ENCODE results near the gene SERHL2.
A peak's percentile ranks its signal among the peaks of the same experiment; 100 is the strongest.
"Not testable (repeated sequence)": the region's sequence is repeated elsewhere in the genome, so short reads cannot be mapped to it uniquely, and the experiment has no call there.

SERHL2 gene

DNA sequence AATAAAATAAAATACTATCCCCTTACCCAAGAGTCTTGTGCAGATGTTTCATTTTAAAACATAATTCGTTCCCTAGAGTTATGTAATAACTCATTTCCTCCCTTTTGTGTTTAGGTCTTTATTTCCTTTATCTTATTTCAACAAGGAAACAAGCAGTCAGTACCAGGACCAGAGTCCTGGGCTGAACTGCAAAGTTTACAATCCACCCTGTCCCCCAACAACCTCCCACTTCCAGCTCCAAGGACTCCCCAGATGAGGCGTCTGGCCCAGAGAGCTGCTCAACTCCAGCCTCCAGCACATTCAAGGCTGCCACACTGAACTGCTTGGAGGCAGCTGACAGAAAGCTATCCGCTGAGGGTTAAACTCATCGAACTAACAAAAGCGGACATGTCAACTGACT, 56.4 kb downstream of the SERHL2 start:
- no peak for DNase-seq

GRCh38 chr22:42611051-42611450, 57.3 kb downstream of the SERHL2 start:
- no peak for DNase-seq

GRCh38 chr22:42612336-42612735, 58.6 kb downstream of the SERHL2 start:
- DNase-seq = no peak

- no peak for DNase-seq
These were observed 60.1 kb downstream of the SERHL2 start for GRCh38 chr22:42613872-42614301.

GRCh38 chr22:42614312-42615091, 60.7 kb downstream of the SERHL2 start, which contains the start of gene POLDIP3:
POLDIP3 (minus strand) TSS chr22:42614883; CDS start chr22:42614857, 26 bp downstream.
- DNase-seq = peak; percentile 96 to 99 (median 98)

- DNase-seq = peak; percentile 49 to 85 (median 68)
These were observed 61.5 kb downstream of the SERHL2 start for GRCh38 chr22:42615092-42615859.

GRCh38 chr22:42615860-42616175, 62.1 kb downstream of the SERHL2 start:
- DNase-seq = not testable (repeated sequence)

DNA sequence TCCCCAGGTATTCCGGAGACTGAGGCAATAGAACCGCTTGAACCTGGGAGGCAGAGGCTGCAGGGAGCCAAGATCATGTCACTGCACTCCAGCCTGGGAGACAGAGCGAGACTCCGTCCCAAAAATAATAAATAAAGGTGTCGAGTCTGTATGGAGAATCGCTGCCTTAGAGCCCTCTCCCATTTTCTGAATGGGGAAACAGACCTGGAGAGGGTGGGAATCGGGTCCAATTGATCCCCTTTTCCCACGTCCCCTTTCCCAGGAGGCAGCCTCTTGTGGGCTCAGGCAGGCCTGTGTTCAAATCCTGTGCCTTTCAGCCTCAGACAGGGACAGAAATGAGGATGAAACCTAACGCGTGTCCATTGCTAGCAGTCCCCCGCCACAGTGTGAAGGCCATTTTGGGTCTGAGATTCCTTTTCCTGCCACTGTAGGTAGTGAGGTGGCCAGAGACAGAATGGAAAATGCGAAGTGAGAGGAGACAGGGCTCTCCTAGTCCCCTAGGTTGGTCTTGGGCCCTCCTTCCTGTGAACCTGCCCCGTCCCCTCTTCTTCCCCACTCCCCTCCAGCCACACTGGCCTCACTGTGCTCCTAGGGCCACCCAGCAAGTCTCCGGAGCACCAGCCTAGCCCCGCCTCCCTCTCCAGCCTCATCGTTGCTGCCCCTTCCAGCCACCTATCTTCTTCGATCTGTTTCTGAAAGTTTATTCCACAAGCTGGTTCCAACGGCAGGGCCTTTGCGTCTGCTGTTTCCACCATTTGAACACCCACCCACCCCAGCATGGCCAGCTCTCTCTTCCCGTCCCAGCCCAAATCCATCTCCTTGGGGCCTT, 63.6 kb downstream of the SERHL2 start:
- no peak for DNase-seq

GRCh38 chr22:42619261-42620063, 65.7 kb downstream of the SERHL2 start:
- DNase-seq = no peak

DNA sequence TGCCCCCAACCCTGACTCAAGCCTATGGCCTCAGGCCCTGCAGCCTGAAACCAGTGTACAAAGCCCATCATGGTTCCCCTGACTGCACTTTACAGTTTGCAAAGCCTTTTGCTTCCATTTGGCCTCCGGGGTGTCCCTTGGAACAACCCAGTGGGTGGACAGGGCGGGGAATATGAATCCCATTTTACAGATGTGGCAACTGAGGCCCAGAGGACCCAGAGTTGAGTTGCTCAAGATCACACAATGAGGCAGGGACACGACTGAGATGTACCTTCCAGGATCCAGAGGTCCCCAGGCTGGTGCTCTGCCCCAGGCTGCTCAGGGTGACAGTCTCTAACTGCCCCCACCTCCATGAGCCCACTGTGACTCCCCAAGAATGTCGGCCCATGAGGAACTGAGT, 66.3 kb downstream of the SERHL2 start:
- no peak for DNase-seq

DNA sequence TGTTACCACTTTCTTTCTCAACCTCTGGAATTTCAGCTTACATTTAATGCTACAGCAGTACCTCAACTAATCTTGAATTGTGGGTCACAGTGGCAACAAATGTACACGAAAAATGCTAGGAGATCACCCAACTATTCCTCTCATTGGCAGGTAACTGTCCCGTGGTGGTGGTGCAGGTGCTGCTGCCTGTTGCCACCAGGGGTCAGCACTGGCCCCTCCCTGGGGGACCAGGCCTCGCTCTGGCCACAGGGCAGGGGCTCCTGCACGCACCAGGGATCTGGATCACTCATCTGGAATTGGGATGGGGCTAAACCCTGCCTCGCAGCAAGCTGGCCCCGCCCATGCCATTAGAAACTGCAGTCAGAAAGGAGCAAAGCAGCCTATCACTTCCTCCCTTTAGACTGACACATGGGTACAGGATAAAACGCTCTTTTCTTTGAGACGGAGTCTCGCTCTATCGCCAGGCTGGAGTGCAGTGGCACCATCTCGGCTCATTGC, 67.8 kb downstream of the SERHL2 start:
- DNase-seq = peak; percentile 20 to 40 (median 30)

DNA sequence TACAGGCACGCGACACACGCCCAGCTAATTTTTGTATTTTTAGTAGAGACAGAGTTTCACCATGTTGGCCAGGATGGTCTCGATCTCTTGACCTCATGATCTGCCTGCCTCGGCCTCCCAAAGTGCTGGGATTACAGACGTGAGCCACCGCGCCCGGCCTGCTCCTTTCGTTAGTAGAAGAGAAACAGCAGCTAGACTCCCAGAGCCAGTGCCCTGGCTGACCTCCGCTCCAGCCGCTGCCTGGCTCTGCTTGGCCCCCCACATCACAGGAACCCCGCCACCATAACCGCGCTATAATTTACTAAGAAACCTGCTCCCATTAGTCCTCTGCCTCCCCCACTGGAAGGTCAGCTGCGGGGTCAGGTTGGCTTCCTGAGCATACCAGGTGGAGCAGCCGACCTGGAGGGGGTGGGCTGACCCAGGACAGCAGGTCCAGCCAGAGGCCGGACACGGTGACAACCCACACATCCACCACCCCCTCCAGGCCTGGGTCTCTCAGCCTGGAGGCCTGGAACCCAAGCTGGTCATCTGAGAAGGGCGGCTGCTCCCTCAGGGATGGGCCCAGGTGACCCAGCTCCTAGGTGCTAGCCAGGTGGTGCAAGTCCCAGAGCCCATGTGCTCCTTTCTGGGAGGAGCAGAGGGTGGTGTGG, 68.4 kb downstream of the SERHL2 start:
- no peak for DNase-seq

DNA sequence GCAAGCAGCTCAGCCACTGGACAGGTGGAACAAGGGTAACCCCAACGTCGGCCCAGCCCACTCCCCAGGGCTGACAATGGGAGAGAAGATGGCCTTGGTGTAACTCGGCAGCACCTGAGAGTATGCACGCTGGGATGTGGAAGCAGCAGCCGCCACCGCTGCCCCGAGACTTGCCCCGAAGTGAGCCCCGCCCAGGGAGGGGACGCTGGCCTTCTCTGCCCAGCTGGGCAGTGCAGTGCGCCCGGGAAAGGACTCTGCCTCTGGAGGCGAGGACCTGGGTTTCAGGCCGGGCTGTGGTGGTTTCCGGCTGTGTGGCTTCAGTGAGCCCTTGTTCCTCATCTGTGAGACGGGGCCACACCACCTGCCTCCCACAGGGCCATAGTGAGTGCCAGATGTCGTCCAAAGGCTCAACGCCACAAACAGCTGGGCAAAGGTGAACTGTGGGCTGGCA, 69.6 kb downstream of the SERHL2 start:
- no peak for DNase-seq
